ENCODE results near the gene HDAC4.

GRCh38 chr2:239378918-239379640 is 21.7 kb downstream of the HDAC4 start:
- TF ChIP-seq CTCF (conservative IDR thresholded peaks at IDR 0.05; ENCODE audit: low read depth in 2 of 2), result no peak
- no peak for TF ChIP-seq POLR2AphosphoS5 (IDR thresholded peaks at IDR 0.05; ENCODE audit: low read depth)
- no peak for TF ChIP-seq ZNF462 (CRISPR knock-in tag; IDR thresholded peaks at IDR 0.05)
- no peak for TF ChIP-seq EZH2 (IDR thresholded peaks at IDR 0.05; ENCODE audit: low read depth, unreplicated experiment)
- no peak for TF ChIP-seq ETS1 (IDR thresholded peaks at IDR 0.05)
- no peak for TF ChIP-seq CREB1 (CRISPR knock-in tag; IDR thresholded peaks at IDR 0.05; ENCODE audit: low read depth)
- no peak for TF ChIP-seq REST (IDR thresholded peaks at IDR 0.05; ENCODE audit: unreplicated experiment)
- TF ChIP-seq JUNB (IDR thresholded peaks at IDR 0.05; ENCODE audit: unreplicated experiment), result no peak
- no peak for TF ChIP-seq EZH2phosphoT487 (IDR thresholded peaks at IDR 0.05; ENCODE audit: unreplicated experiment)
- no peak for TF ChIP-seq ZNF331 (CRISPR knock-in tag; IDR thresholded peaks at IDR 0.05; ENCODE audit: low read depth)
- no peak for TF ChIP-seq ZNF114 (CRISPR knock-in tag; IDR thresholded peaks at IDR 0.05)
- TF ChIP-seq STAT1 (IDR thresholded peaks at IDR 0.05; ENCODE audit: unreplicated experiment), result no peak
- no peak for TF ChIP-seq NANOG (IDR thresholded peaks at IDR 0.05; ENCODE audit: borderline replicate concordance)

All from GM23338 (cell line).